Effector memory CD8-positive, alpha-beta T cell (primary cell): Measurements from ENCODE around the gene RNF186.
A peak's percentile ranks its signal among the peaks of the same experiment; 100 is the strongest.
"Not testable (repeated sequence)": the region's sequence is repeated elsewhere in the genome, so short reads cannot be mapped to it uniquely, and the experiment has no call there.

ENCODE experiments used
- ATAC-seq: fragments of 150-1000 bp; cut with Tn5 transposase; replicated peaks from 2 replicates; pipeline ENCODE4 v1.10.0; 2021; ENCODE audit warnings: mild to moderate bottlenecking, moderate library complexity
- DNase-seq, 3 experiments: peaks; one replicate each; pipeline ENCODE4 v3.0.0; 2021
- H3K27ac Mint-ChIP-seq, 2 donors: one replicate each; pipeline ENCODE4 v1.8.0; 2022; ENCODE audit warnings: mild to moderate bottlenecking in 2 of 2, mixed read lengths in 2 of 2, moderate library complexity in 2 of 2
- H3K27me3 Mint-ChIP-seq, 2 donors: one replicate each; pipeline ENCODE4 v1.8.0; 2022; ENCODE audit warnings: mixed read lengths in 2 of 2
- H3K36me3 Mint-ChIP-seq: one replicate; pipeline ENCODE4 v1.8.0; 2022; ENCODE audit warnings: mild to moderate bottlenecking, moderate library complexity, mixed read lengths; ENCODE audit not compliant: insufficient read depth
- H3K4me1 Mint-ChIP-seq, 2 donors: one replicate each; pipeline ENCODE4 v1.8.0; 2022; ENCODE audit warnings: low read depth in 2 of 2, mixed read lengths in 2 of 2
- H3K4me3 Mint-ChIP-seq, 2 donors: one replicate each; pipeline ENCODE4 v1.8.0; 2022; ENCODE audit warnings: mild to moderate bottlenecking in 2 of 2, mixed read lengths in 2 of 2, moderate library complexity in 2 of 2
- H3K9me3 Mint-ChIP-seq, 2 donors: one replicate each; pipeline ENCODE4 v1.8.0; 2022; ENCODE audit warnings: mixed read lengths in 2 of 2

Gene RNF186

DNA sequence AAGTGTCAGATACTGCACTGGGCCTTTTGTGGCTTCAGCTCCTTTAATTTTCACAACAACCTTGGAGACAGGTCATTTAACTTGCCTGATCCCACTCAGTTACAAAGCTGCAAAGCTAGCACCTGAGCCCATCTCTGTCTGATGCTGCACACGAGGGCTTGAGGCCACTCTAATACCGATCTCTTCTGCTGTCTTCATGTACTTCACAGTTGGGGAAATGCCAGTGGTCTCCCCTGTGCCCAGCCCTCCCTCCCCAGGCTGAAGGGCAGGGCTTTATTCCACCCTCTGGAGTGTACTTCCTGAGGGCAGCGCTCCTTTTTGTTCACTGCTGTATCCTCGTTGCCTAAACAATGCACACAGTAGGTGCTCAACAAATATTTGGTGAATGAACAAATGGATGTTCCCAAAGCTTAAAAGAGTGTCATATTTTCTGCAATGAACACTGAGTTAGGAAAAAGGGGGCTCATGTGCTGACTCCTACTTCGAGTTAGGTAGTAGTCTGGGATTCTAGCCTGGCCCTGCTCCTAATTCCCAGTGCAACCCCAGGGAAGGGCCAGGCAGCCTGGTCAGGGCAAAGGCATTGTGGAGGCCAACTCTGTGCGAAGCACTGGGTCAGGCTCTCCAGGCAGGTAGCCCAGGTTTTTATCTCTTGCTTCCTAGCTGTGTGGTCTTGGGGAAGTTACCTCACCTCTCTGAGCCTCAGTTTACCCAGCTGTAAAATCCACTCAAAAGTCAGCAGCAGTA is 16.4 kb downstream of the RNF186 start:
- H3K4me3 Mint-ChIP-seq, result peak overlapping the region; percentile 79 to 88
- H3K9me3 Mint-ChIP-seq, result no peaks in the 10 kb centered on the region
- ATAC-seq (no peak), DNase-seq (no peak)
- no peaks in the 10 kb centered on the region for H3K27me3 Mint-ChIP-seq
- H3K36me3 Mint-ChIP-seq, result peaks cover 13% of the 10 kb centered on the region
- peak overlapping the region; percentile 96 to 98 for H3K27ac Mint-ChIP-seq
- H3K4me1 Mint-ChIP-seq, result peaks cover 27 to 38% of the 10 kb centered on the region in 2 donors

GRCh38 chr1:19797827-19798226 is 17.3 kb downstream of the RNF186 start:
- H3K4me1 Mint-ChIP-seq, result peaks cover 33 to 38% of the 10 kb centered on the region in 2 donors
- DNase-seq (no peak), ATAC-seq (no peak)
- H3K36me3 Mint-ChIP-seq, result peaks cover 17% of the 10 kb centered on the region
- H3K27me3 Mint-ChIP-seq, result no peaks in the 10 kb centered on the region
- peak overlapping the region; percentile 96 to 98 for H3K27ac Mint-ChIP-seq
- H3K4me3 Mint-ChIP-seq, result peak overlapping the region; percentile 9 to 11
- no peaks in the 10 kb centered on the region for H3K9me3 Mint-ChIP-seq

DNA sequence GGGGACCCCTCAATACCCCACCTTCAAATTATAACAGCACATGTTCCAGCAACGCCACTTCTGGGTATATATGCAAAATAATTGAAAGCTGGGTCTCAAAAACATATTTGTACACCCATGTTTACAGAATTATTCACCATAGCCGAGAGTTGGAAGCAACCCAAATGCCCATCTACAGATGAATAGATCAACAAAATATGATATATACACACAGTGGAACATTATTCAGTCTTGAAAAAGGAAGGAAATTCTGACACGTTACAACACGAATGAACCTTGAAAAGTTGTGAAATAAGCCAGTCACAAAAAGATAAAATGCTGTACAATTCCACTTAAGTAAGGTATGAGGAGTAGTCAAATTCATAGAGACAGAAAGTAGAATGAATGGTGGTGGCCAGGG is 20.5 kb downstream of the RNF186 start:
- DNase-seq (no peak), ATAC-seq (no peak)
- Mint-ChIP-seq H3K4me3 (no peak overlapping the region), H3K4me1 (peaks cover 36 to 38% of the 10 kb centered on the region in 2 donors), H3K36me3 (peaks cover 15% of the 10 kb centered on the region), H3K27me3 (no peaks in the 10 kb centered on the region), H3K9me3 (no peaks in the 10 kb centered on the region), H3K27ac (peak overlapping the region; percentile 45 to 80)

DNA sequence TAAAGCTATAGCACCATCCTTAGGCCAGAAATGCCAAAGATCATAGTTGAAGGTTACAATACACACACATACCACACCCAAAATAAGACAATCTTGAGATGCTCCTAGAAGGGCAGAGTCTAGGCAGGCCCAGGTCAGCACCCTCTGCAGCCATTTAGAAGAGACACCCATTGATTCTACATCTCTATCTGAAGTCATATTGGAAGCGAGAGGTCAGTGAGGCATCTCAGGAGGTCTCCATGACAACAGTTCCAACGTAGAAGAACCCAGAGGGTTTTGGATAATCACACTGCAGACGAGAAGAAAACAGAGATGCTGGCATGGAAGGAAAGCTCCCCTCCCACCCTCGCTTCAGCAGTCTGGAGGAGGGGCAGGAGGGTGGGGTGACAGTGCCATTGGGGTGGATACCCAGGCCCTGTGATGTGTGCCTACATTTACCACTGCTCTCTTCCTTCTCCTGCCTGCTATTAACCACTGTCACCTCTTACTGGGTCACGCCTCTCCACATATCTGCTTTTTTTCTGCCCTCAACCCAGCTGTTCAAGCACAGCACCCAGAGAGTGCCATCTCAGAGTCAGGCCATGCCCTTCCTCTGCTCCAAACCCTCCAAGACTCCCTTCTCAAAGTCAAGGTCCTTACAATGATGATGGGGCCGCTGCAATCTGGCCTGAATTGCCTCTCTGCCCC is 21.6 kb downstream of the RNF186 start:
- peak overlapping the region; percentile 45 to 80 for H3K27ac Mint-ChIP-seq
- H3K9me3 Mint-ChIP-seq, result no peaks in the 10 kb centered on the region

DNA sequence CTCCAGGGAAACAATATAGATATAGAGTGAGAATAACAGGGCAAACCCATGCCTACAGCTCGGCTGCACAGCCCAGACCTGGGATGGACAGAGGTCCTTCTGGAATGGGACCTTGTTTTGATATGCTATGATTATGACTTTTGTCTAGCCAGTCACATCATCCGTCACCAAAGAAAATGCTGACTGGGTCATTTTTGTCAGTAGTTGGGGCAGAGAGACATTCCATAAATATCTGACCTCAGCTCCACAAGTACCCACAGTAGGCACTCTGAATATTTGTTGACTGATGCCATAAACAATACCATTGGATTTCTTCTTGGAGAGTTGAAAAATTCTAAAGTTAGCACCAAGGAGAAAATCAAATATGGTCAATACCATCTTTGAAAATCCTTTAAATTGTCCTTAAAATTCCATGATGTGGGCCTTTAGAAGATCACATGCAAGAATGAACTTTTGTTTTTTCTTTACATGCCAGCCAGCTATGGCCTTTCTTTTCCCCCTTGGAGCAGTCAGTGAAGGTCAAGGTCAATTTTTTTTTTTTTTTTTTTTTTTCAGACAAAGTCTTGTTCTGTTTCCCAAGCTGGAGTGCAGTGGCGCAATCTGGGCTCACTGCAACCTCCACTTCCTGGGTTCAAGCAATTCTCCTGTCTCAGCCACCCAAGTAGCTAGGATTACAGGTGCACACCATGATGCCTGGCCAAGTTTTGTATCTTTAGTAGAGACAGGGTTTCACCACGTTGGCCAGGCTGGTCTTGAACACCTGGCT is 22.7 kb downstream of the RNF186 start:
- ATAC-seq (no peak), DNase-seq (no peak)
- no peaks in the 10 kb centered on the region for H3K9me3 Mint-ChIP-seq
- H3K27me3 Mint-ChIP-seq, result no peaks in the 10 kb centered on the region
- H3K4me3 Mint-ChIP-seq, result no peak overlapping the region
- peaks cover 20% of the 10 kb centered on the region for H3K36me3 Mint-ChIP-seq
- H3K4me1 Mint-ChIP-seq, result peaks cover 26 to 29% of the 10 kb centered on the region in 2 donors
- no peak overlapping the region for H3K27ac Mint-ChIP-seq

More for the DNA sequence above, 21.6 kb downstream of the RNF186 start:
- DNase-seq (no peak), ATAC-seq (no peak)
- Mint-ChIP-seq H3K4me1 (peaks cover 28 to 31% of the 10 kb centered on the region in 2 donors), H3K27me3 (no peaks in the 10 kb centered on the region), H3K36me3 (peaks cover 15% of the 10 kb centered on the region), H3K4me3 (peak overlapping the region in 1 of 2 donors; percentile 2)

DNA sequence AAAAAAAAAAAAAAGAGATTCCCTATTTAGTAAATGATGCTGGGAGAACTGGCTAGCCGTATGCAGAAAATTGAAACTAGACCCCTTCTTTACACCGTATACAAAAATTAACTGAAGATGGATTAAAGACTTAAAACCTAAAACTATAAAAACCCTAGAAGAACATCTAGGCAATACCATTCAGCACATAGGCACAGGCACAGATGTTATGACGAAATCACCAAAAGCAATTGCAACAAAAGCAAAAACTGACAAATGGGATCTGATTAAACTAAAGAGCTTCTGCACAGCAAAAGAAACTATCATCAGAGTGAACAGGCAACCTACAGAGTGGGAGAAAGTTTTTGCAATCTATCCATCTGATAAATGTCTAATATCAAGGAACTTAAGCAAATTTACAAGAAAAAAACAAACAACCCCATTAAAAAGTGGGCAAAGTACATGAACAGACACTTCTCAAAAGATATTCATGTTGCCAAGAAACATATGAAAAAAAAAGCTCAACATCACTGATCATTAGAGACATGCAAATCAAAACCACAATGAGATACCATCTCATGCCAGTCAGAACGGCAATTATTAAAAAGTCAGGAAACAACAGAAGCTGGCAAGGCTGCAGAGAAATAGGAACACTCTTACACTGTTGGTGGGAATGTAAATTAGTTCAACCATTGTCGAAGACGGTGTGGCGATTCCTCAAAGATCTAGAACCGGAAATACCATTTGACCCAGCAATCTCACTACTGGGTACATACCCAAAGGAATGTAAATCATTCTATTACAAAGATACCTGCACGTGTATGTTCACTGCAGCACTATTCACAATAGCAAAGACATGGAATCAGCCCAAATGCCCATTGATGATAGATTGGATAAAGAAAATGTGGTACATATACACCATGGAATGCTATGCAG is 24.8 kb downstream of the RNF186 start:
- H3K9me3 Mint-ChIP-seq, ATAC-seq, H3K4me3 Mint-ChIP-seq, H3K27me3 Mint-ChIP-seq, DNase-seq, H3K27ac Mint-ChIP-seq: not testable (repeated sequence)
- peaks cover 22 to 28% of the 10 kb centered on the region in 2 donors for H3K4me1 Mint-ChIP-seq
- H3K36me3 Mint-ChIP-seq, result peaks cover 27% of the 10 kb centered on the region

DNA sequence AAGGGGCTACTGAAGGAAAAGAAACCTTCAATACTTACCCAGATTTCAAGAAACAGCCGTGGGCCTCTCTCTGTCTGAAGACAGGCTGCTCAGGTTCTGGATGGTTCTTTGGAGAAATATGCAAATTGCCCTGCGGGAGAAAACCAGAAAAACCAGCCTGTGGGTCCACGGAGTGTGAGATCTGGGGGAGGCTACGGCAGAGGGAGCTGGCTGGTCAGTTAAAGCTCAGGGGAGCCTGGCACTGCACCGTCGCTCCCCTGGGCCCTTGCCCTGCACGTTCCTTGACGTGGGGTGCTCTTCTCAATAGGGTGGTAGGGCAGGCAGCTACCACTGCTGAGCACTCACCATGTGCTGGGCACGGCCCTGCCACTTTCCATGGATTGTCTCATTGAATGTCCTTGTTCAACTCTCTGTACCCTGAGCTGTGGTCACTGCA is 28.1 kb downstream of the RNF186 start:
- Mint-ChIP-seq H3K27me3 (no peaks in the 10 kb centered on the region), H3K9me3 (no peaks in the 10 kb centered on the region)
- no peak for ATAC-seq

GRCh38 chr1:19785660-19786059 is 29.4 kb downstream of the RNF186 start:
- Mint-ChIP-seq H3K27me3 (no peaks in the 10 kb centered on the region), H3K4me3 (no peak overlapping the region), H3K4me1 (peaks cover 5 to 11% of the 10 kb centered on the region in 2 donors), H3K36me3 (peaks cover 35% of the 10 kb centered on the region), H3K9me3 (no peaks in the 10 kb centered on the region), H3K27ac (peak overlapping the region in 1 of 2 donors; percentile 8)
- no peak for ATAC-seq
- no peak for DNase-seq

More for the DNA sequence above, 28.1 kb downstream of the RNF186 start:
- Mint-ChIP-seq H3K4me1 (peaks cover 8 to 16% of the 10 kb centered on the region in 2 donors), H3K4me3 (no peak overlapping the region), H3K36me3 (peaks cover 28% of the 10 kb centered on the region), H3K27ac (no peak overlapping the region)
- no peak for DNase-seq

DNA sequence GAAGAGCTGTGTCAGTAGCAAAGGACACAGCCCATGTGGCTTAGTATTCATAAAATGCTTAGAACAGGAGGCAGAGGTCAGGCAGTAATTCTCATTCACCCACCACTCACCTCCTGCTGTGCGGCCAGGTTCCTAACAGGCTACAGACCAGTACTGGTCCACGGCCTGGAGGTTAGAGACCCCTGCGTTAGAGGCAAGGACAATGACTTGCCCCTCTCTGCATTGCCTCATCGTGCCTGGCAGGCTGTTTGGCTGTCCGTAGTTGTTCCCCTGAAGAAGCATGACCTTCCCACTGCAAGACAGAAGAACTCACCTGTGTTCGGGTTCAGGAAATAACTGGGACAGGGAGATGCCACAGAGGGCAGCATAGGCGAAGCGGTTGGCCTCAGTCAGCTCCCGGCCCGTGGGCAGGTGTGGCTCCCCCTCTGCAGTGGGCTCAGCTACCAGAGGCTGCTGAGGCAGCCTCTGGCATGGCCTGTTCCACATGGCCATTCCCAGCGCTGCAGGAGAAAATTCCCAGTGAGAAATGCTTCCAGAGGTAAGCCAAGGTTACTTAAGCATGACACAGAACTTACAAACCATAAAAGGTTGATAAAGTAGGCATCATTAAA is 34.7 kb downstream of the RNF186 start:
- DNase-seq (no peak), ATAC-seq (no peak)
- Mint-ChIP-seq H3K27ac (no peak overlapping the region), H3K9me3 (no peaks in the 10 kb centered on the region), H3K36me3 (peaks cover 31% of the 10 kb centered on the region), H3K4me3 (no peak overlapping the region), H3K27me3 (no peaks in the 10 kb centered on the region), H3K4me1 (peaks cover 0 to 2% of the 10 kb centered on the region in 2 donors)

DNA sequence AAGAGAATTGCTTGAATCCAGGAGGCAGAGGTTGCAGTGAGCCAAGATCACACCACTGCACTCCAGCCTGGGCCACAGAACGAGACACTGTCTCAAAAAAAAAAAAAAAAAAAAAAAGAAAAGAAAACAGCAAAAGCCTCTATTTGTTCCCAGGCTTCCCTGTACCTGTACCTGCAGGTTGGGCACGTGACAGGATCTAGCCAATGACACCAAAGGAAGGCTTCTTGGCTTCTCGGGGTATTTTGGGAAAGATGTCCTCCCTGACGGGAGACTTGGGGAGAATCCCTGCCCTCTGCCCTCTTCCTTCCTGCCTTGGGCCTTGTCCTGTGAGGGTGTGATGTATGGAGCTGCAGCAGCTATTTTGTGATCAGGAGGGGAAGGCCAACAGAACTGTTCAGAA is 38.1 kb downstream of the RNF186 start:
- ATAC-seq, result no peak
- no peaks in the 10 kb centered on the region for H3K9me3 Mint-ChIP-seq
- peaks cover 32% of the 10 kb centered on the region for H3K36me3 Mint-ChIP-seq
- H3K4me3 Mint-ChIP-seq, result no peak overlapping the region
- H3K27me3 Mint-ChIP-seq, result no peaks in the 10 kb centered on the region
- DNase-seq, result no peak
- no peaks in the 10 kb centered on the region for H3K4me1 Mint-ChIP-seq
- H3K27ac Mint-ChIP-seq, result no peak overlapping the region

GRCh38 chr1:19776287-19776686 is 38.8 kb downstream of the RNF186 start:
- Mint-ChIP-seq H3K36me3 (peaks cover 28% of the 10 kb centered on the region), H3K9me3 (no peaks in the 10 kb centered on the region), H3K27me3 (no peaks in the 10 kb centered on the region), H3K4me1 (no peaks in the 10 kb centered on the region), H3K4me3 (no peak overlapping the region), H3K27ac (no peak overlapping the region)
- DNase-seq (no peak), ATAC-seq (no peak)

- no peak for DNase-seq
- no peaks in the 10 kb centered on the region for H3K9me3 Mint-ChIP-seq
- H3K27ac Mint-ChIP-seq, result no peak overlapping the region
- no peaks in the 10 kb centered on the region for H3K27me3 Mint-ChIP-seq
- H3K36me3 Mint-ChIP-seq, result peaks cover 31% of the 10 kb centered on the region
- no peak overlapping the region for H3K4me3 Mint-ChIP-seq
- no peak for ATAC-seq
- H3K4me1 Mint-ChIP-seq, result no peaks in the 10 kb centered on the region
These were observed 39.3 kb downstream of the RNF186 start for GRCh38 chr1:19775831-19776230.
